GM12878 (cell line): Measurements from ENCODE around the gene OR2G3.

Experiments used
- BMI1 ChIP-seq: fragments of 450-650 bp; IDR thresholded peaks from 2 replicates; pipeline ENCODE4 v1.6.1; 2016; ENCODE audit warnings: mild to moderate bottlenecking, moderate library complexity, borderline replicate concordance
- CTCF ChIP-seq, 3 experiments: IDR thresholded peaks in 2 of 3; conservative IDR thresholded peaks in 1 of 3; 2 replicates each; pipeline ENCODE4 v1.5.1; 2011; ENCODE audit warnings: low read depth in 3 of 3, low read length in 3 of 3, mild to moderate bottlenecking in 3 of 3, control low read depth in 2 of 3, moderate library complexity in 2 of 3, inconsistent platforms in 1 of 3, mixed read lengths in 1 of 3; ENCODE audit not compliant: control insufficient read depth in 2 of 3, insufficient read depth in 1 of 3; ENCODE audit errors: extremely low read depth in 1 of 3
- EGR1 ChIP-seq, 2 experiments: IDR thresholded peaks; 1 replicate in 1 of 2; 2 replicates in 1 of 2; pipeline ENCODE4 v1.6.1; 2011 to 2012; ENCODE audit warnings: low read depth in 2 of 2, low read length in 2 of 2, borderline replicate concordance in 1 of 2, mild to moderate bottlenecking in 1 of 2, moderate library complexity in 1 of 2
- EZH2 ChIP-seq: IDR thresholded peaks from 2 replicates; pipeline ENCODE4 v1.6.1; 2012; ENCODE audit warnings: low read depth, mild to moderate bottlenecking, control low read depth, inconsistent platforms, low read length, borderline replicate concordance; ENCODE audit not compliant: control insufficient read depth
- HCFC1 ChIP-seq: fragments of 150-350 bp; IDR thresholded peaks from 2 replicates; pipeline ENCODE4 v1.6.1; 2014; ENCODE audit warnings: low read length
- IKZF2 ChIP-seq, 2 experiments: fragments of 450-650 bp; IDR thresholded peaks; 2 replicates each; pipeline ENCODE4 v1.6.1; 2017; ENCODE audit warnings: mild to moderate bottlenecking in 2 of 2, moderate library complexity in 2 of 2
- NBN ChIP-seq: fragments of 450-650 bp; IDR thresholded peaks from 2 replicates; pipeline ENCODE4 v1.6.1; 2016
- NFYB ChIP-seq: IDR thresholded peaks from 2 replicates; pipeline ENCODE4 v1.6.1; 2011; ENCODE audit warnings: low read depth, mild to moderate bottlenecking, low read length, improper control_type of control experiment, moderate library complexity; ENCODE audit not compliant: insufficient read depth
- POLR2AphosphoS2 ChIP-seq: IDR thresholded peaks from 2 replicates; pipeline ENCODE4 v1.6.1; 2011; ENCODE audit warnings: low read depth, mild to moderate bottlenecking, low read length, improper control_type of control experiment, moderate library complexity
- RELA ChIP-seq: fragments of 450-650 bp; IDR thresholded peaks from 2 replicates; pipeline ENCODE4 v1.8.0; 2014; ENCODE audit warnings: borderline replicate concordance; ENCODE audit not compliant: partially characterized antibody
- ZSCAN29 ChIP-seq: fragments of 450-650 bp; IDR thresholded peaks from 2 replicates; pipeline ENCODE4 v1.6.1; 2017; ENCODE audit warnings: mild to moderate bottlenecking, moderate library complexity
- TF ChIP-seq, protein P1 (sequence below): IDR thresholded peaks from 2 replicates; pipeline ENCODE4 v1.6.1; 2011; ENCODE audit warnings: low read depth, mild to moderate bottlenecking, low read length, moderate library complexity, borderline replicate concordance; ENCODE audit errors: extremely low read depth
- TF ChIP-seq, protein P2 (sequence below): fragments of 450-650 bp; IDR thresholded peaks from 2 replicates; pipeline ENCODE4 v1.6.1; 2017; ENCODE audit warnings: mild to moderate bottlenecking

DNA sequence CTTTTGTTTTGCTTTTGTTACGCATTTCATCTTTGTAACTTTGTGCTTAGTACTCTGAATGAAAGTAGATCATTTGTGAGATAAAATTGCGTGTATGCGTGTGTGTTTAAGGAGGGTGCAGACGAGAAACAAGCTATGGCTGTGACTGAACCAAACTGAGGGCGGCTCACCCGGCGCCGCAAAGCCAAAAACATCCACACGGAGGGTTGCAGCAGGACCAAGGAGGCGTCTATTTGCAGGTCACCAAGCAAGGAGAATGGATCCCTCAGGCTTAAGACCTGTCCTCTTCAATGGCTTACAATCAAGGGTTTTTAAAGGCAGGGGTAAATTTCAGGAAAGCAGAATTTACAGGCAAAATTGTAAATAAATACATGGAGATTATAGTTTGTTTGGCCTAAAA is 43.7 kb upstream of the OR2G3 start:
- TF ChIP-seq EGR1 (IDR thresholded peaks at IDR 0.05; ENCODE audit: borderline replicate concordance in 1 of 2, low read depth in 2 of 2, low read length in 2 of 2) (no peak), NFYB (no peak), NBN (no peak), ZSCAN29 (no peak), CTCF (IDR thresholded peaks at IDR 0.05 in 2 of 3, conservative IDR thresholded peaks at IDR 0.05 in 1 of 3; ENCODE audit: control insufficient read depth in 2 of 3, extremely low read depth in 1 of 3, insufficient read depth in 1 of 3, low read depth in 3 of 3, low read length in 3 of 3) (no peak), EZH2 (no peak), IKZF2 (IDR thresholded peaks at IDR 0.05) (no peak), RELA (no peak), POLR2AphosphoS2 (no peak), BMI1 (no peak), HCFC1 (no peak)
- TF ChIP-seq, protein P1, sequence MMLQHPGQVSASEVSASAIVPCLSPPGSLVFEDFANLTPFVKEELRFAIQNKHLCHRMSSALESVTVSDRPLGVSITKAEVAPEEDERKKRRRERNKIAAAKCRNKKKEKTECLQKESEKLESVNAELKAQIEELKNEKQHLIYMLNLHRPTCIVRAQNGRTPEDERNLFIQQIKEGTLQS = no peak
- TF ChIP-seq, protein P2, sequence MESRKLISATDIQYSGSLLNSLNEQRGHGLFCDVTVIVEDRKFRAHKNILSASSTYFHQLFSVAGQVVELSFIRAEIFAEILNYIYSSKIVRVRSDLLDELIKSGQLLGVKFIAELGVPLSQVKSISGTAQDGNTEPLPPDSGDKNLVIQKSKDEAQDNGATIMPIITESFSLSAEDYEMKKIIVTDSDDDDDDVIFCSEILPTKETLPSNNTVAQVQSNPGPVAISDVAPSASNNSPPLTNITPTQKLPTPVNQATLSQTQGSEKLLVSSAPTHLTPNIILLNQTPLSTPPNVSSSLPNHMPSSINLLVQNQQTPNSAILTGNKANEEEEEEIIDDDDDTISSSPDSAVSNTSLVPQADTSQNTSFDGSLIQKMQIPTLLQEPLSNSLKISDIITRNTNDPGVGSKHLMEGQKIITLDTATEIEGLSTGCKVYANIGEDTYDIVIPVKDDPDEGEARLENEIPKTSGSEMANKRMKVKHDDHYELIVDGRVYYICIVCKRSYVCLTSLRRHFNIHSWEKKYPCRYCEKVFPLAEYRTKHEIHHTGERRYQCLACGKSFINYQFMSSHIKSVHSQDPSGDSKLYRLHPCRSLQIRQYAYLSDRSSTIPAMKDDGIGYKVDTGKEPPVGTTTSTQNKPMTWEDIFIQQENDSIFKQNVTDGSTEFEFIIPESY = no peak
